CD4-positive, alpha-beta T cell treated with Interferon alpha-2 for 1 hour (primary cell): ENCODE results near the gene STRIP2.
"Not testable (repeated sequence)": the region's sequence is repeated elsewhere in the genome, so short reads cannot be mapped to it uniquely, and the experiment has no call there.

ENCODE experiments used
- DNase-seq, 2 donors: peaks; one replicate each; pipeline ENCODE4 v3.0.0-alpha.2; 2020 to 2022

STRIP2 gene

DNA sequence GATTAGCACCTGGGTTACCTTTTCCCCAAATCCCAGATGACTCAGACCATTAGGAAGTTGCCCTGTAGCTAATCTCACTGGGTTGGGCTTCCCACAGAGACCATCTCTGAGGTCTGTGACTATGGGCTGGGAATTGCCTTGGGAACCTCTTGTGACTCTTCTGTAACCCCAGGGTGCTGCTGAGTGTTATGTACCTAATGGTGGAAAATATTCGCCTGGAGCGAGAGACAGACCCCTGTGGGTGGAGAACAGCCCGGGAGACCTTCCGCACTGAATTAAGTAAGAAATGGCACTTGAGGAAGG, 20.0 kb downstream of the STRIP2 start:
- DNase-seq, result no peak

DNA sequence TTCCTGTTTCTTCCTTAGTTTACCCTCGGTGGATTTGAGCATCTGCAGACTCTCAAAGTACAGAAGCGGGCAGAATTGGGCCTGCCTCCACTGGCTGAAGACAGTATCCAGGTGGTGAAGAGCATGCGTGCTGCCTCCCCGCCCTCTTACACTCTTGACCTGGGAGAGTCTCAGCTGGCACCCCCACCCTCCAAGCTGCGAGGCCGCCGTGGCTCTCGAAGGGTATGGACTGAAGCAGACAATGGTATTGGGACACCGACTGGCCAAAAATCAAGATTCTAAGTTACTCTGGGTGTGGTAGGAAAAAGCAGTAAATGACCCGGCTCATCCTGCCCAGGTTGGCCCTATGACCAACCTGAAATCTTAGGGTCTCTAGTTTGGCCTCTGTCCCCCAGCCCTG, 22.2 kb downstream of the STRIP2 start:
- no peak for DNase-seq

GRCh38 chr7:129457101-129457500, 22.9 kb downstream of the STRIP2 start:
- DNase-seq, result no peak

GRCh38 chr7:129458171-129458570, 23.9 kb downstream of the STRIP2 start:
- no peak for DNase-seq

DNA sequence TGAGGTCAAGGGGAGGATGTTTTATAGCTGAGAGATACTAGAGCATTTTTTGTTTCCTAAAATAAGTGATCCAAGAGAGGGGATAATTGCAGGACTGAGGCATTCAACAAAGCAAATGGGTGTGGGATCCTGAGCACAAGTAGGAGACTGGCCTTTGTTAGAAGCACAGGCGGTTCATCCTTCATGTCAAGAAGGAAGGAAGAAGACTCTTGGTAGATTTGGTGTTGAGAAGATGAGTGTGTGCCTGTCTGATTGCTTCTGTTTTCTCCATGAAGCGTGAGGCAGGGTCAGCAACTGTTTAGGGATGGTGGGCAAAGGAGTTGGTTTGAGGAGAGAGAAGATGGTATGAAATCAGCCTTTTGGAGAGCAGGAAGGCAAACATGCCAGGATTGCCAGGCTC, 27.6 kb downstream of the STRIP2 start:
- DNase-seq, result no peak

GRCh38 chr7:129462420-129462819, 28.2 kb downstream of the STRIP2 start:
- DNase-seq, result no peak

DNA sequence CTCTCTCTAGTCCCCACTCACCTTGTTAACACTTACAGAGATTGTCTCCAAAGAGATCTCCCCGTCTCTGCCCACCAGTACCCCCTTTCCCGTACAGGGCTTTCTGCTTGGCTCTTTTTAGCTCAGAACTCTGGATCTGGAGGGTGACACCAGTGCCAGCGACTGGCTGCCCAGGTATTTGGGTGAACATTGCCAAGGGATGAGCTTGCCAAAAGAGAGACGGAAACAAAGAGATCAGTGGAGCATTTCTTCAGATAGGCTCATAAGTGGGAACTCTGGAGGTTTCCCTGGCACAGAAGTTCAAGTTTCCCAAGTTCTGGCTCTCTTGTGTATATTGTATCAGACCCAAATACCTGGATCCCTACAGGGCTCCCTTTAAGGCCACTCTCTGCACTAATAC, 30.0 kb downstream of the STRIP2 start:
- DNase-seq, result no peak

DNA sequence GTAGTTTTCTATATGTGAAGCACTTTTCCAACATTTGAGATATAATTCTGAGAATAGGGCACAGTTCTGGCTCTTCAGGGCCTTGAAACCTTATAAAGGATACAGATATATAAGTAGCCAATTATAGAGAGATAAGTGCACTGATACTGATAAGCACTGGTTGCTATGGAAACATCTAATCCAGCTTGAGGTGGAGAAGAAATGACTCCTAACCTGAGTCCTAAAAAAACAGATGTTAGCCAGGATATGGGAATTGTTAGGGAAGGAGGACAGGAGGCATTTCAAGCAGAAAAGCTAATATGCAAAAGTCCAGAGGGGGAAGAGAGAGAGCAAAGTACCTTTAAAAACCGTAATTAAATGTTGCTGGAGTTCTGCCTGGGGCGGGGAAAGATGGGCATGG, 30.8 kb downstream of the STRIP2 start:
- DNase-seq, result no peak

GRCh38 chr7:129466796-129467195, 32.6 kb downstream of the STRIP2 start:
- no peak for DNase-seq

GRCh38 chr7:129468087-129468486, 33.9 kb downstream of the STRIP2 start:
- DNase-seq, result no peak

- DNase-seq, result no peak
These were observed 34.3 kb downstream of the STRIP2 start for GRCh38 chr7:129468547-129468946.

GRCh38 chr7:129469930-129470329, 35.7 kb downstream of the STRIP2 start:
- no peak for DNase-seq

DNA sequence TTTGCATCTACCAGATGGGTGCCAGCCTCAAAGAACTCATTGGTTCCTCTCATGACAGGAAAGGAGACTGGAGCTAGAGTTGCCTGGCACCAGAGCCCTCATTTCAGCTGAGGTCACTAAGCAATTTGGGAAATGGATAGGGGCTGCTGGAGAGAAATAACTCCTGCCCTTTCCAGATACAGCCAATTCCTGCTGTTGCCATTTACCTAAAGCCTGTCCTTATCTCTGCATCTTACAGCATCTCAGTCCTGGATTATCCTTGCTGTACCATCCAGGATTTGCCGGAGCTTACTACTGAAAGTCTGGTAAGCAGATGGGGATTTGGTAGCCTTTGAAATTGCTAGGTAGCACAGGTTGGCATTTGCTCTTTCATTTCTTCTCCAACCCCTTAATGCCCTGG, 36.2 kb downstream of the STRIP2 start:
- no peak for DNase-seq

- no peak for DNase-seq
These were observed 37.2 kb downstream of the STRIP2 start for GRCh38 chr7:129471402-129471827.

DNA sequence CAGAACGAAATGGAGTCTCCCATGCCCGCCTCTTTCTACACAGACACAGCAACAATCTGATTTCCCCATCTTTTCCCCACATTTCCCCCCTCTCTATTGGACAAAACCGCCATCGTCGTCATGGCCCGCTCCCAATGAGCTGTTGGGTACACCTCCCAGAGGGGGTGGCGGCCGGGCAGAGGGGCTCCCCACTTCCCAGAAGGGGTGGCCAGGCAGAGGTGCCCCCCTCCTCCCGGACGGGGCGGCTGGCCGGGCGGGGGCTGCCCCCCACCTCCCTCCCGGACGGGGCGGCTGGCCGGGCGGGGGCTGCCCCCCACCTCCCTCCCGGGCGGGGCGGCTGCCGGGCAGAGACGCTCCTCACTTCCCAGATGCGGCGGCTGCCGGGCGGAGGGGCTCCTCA, 41.7 kb downstream of the STRIP2 start:
- not testable (repeated sequence) for DNase-seq

DNA sequence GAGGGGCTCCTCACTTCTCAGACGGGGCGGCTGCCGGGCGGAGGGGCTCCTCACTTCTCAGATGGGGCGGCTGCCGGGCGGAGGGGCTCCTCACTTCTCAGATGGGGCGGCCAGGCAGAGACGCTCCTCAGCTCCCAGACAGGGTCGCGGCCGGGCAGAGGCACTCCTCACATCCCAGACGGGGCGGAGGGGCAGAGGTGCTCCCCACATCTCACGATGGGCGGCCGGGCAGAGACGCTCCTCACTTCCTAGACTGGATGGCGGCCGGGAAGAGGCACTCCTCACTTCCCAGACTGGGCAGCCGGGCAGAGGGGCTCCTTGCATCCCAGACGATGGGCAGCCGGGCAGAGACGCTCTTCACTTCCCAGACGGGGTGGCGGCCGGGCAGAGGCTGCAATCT, 42.2 kb downstream of the STRIP2 start:
- not testable (repeated sequence) for DNase-seq

DNA sequence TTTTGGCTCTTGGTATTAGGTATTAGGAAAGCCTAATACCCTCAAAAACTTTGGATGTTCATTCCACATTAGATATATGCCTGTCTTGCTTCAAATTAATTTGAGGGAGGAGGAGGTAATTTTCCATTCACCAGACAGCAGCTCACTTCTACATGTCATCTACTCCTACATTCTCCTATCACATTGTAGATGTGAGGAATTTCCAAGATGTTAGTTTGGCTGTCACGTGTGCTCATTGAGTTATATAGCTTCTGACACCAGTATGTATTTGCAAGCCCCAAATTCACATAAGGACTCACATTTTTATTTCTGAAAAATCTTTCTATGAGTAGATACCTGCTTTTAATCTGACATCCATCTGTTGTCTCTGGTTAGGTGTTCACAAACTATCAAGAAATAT, 45.6 kb downstream of the STRIP2 start:
- no peak for DNase-seq

DNA sequence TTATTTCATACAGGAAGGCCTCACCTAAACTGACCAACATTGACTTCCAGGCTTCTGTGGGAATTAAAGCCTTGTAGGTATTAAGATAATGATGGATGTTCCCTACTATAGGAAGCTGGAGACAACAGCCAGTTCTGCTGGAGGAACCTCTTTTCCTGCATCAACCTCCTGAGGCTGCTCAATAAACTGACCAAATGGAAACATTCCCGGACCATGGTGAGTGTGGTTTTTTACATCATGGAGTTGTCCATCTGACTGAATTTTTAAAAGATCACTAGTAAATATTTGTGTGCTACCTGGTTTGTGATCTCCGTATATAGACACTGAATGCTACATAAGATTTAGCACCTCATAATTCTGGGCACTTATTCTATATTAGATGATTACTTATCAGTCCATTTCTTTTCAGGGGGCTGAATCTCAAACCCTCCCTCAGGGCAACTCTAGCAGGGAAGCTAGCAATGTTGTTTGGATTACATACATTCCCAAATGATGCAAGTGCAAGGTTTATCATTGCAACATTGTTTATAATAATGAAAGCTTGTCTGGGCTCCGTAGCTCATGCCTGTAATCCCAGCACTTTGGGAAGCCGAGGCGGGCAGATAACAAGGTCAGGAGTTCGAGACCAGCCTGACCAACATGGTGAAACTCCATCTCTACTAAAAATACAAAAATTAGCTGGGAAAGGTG, 46.6 kb downstream of the STRIP2 start:
- DNase-seq, result no peak

DNA sequence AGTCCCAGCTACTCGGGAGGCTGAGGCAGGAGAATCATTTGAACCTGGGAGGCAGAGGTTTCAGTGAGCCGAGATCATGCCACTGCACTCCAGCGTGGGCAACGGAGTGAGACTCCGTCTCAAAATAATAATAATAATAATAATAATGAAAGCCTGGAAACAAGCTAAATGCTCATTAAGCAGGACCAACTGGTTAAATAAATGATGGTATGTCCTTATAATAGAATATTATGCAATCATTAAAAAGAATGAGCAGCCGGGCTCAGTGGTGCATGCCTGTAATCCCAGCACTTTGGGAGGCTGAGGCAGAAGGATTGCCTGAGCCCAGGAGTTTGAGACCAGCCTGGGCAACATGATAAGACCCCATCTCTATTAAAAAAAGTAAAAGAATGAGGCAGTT, 47.1 kb downstream of the STRIP2 start:
- DNase-seq, result not testable (repeated sequence)

GRCh38 chr7:129482781-129483180, 48.5 kb downstream of the STRIP2 start:
- DNase-seq, result no peak

- DNase-seq, result no peak
These were observed 55.3 kb downstream of the STRIP2 start for GRCh38 chr7:129489491-129489890.

DNA sequence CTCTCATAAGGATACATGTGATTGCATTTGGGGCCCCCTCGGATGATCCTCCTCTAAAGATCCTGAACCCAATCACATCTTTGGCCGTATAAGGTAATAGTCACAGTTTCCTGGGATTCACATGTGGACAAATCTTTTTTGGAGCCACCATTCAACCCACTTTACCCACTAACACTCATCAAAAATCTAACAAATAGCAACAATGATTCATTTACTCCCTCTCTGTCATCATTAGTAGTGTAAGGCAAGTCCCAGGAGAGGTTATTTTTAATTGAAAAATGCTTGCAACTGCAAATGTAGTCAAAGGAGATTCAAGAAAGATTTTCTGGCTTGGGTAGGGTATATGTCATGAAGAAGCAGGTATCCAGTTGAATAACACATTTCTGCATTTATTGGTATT, 58.2 kb downstream of the STRIP2 start:
- no peak for DNase-seq

- DNase-seq, result peak in 1 of 2 donors; percentile 31
These were observed 59.3 kb downstream of the STRIP2 start for GRCh38 chr7:129493555-129493954.

- peak in 1 of 2 donors; percentile 39 for DNase-seq
These were observed 59.8 kb downstream of the STRIP2 start for GRCh38 chr7:129494041-129494440.

DNA sequence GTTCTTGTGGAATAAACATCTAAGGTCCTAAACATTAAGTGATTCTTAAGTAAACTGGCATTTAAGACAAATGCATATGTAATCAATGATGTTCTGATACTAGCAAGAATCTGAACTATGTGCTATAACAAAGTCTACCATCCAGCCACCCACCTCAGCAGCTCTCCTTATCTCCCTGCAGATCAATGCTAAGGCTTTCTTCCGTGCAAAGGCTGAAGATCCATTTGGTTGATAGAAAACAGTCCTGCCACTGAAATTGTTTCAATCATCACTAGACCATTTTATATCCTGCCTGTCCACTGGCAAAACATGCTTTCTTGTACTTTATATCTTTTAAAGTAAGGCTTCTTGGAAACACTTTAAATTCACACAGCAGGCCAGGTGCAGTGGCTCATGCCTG, 61.8 kb downstream of the STRIP2 start:
- DNase-seq, result no peak

GRCh38 chr7:129496653-129497052, 62.4 kb downstream of the STRIP2 start:
- DNase-seq, result no peak
